SKM-1 treated with dmso at 0.1 percent for 144 hours (cell line): ENCODE data around the gene PER2.
A peak's percentile ranks its signal among the peaks of the same experiment; 100 is the strongest.

Source experiments
- DNase-seq: peaks from one replicate; lab custom pipeline; 2025; ENCODE audit not compliant: unreplicated experiment; lab: John Stamatoyannopoulos, UW

The PER2 gene

GRCh38 chr2:238269741-238270140, 18.7 kb downstream of the PER2 start:
- no peak for DNase-seq

- no peak for DNase-seq
Observed at GRCh38 chr2:238267884-238268680, 20.3 kb downstream of the PER2 start.

GRCh38 chr2:238267341-238267710, 21.1 kb downstream of the PER2 start:
- DNase-seq = no peak

- no peak for DNase-seq
Observed at GRCh38 chr2:238265605-238266004, 22.8 kb downstream of the PER2 start.

- DNase-seq = no peak
Observed at GRCh38 chr2:238264072-238264460, 24.3 kb downstream of the PER2 start.

GRCh38 chr2:238263204-238264071, 25.0 kb downstream of the PER2 start:
- DNase-seq = peak; percentile 82

- DNase-seq = no peak
Observed at GRCh38 chr2:238262496-238263122, 25.8 kb downstream of the PER2 start.

- no peak for DNase-seq
Observed at GRCh38 chr2:238261718-238262375, 26.6 kb downstream of the PER2 start.

GRCh38 chr2:238260883-238261282, 27.5 kb downstream of the PER2 start:
- DNase-seq = no peak

GRCh38 chr2:238259061-238260020, 29.1 kb downstream of the PER2 start:
- DNase-seq = no peak

- no peak for DNase-seq
Observed at GRCh38 chr2:238257786-238258700, 30.4 kb downstream of the PER2 start.

GRCh38 chr2:238256594-238257104, 31.8 kb downstream of the PER2 start:
- DNase-seq = peak; percentile 91

- DNase-seq = no peak
Observed at GRCh38 chr2:238256111-238256510, 32.3 kb downstream of the PER2 start.

- no peak for DNase-seq
Observed at GRCh38 chr2:238255636-238256035, 32.8 kb downstream of the PER2 start.

- no peak for DNase-seq
Observed at GRCh38 chr2:238255151-238255551, 33.3 kb downstream of the PER2 start.

GRCh38 chr2:238254095-238254723, 34.2 kb downstream of the PER2 start:
- DNase-seq = no peak

GRCh38 chr2:238252766-238253630, 35.4 kb downstream of the PER2 start:
- no peak for DNase-seq
